DOHH2 (cell line): Measurements from ENCODE around the gene SOCS6.

ENCODE experiments used
- EZH2phosphoT487 ChIP-seq: fragments of 200-600 bp; sonication (generic); IDR thresholded peaks from 2 replicates; pipeline ENCODE4 v1.6.1; 2017; ENCODE audit warnings: borderline replicate concordance, mild to moderate bottlenecking, antibody characterized with exemption, low read length, moderate library complexity, mixed read lengths
- TF ChIP-seq, protein P1 (sequence below): fragments of 200-600 bp; sonication (generic); IDR thresholded peaks from one replicate; pipeline ENCODE4 v1.5.1; 2014; ENCODE audit warnings: antibody characterized with exemption, mild to moderate bottlenecking, low read depth, low read length; ENCODE audit not compliant: poor library complexity, severe bottlenecking

DNA sequence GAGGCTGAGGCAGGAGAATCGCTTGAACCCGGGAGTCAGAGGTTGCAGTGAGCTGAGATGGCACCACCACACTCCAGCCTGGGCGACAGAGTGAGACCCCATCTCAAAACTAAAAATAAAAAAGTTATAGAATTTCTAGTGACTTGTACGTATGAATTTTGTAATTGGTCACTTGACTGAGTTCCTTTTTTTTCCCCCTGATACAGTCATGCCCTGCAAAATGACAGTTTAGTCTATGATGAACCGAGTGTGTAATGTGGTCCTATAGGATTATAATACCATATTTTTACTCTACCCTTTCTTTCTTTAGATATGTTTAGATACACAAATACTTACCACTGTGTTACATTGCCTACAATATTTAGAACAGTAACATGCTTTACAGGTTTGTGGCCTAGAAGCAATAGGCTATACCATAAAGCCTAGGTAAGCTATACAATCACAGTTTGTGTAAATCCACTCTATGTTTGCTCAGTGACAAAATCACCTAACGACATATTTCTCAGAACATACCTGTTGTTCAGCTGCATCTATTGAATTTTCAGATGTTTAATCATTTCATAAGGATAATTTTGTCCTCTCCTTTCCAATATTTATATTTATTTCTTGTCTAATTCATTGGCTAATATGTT, 25.4 kb downstream of the SOCS6 start:
- TF ChIP-seq, protein P1, sequence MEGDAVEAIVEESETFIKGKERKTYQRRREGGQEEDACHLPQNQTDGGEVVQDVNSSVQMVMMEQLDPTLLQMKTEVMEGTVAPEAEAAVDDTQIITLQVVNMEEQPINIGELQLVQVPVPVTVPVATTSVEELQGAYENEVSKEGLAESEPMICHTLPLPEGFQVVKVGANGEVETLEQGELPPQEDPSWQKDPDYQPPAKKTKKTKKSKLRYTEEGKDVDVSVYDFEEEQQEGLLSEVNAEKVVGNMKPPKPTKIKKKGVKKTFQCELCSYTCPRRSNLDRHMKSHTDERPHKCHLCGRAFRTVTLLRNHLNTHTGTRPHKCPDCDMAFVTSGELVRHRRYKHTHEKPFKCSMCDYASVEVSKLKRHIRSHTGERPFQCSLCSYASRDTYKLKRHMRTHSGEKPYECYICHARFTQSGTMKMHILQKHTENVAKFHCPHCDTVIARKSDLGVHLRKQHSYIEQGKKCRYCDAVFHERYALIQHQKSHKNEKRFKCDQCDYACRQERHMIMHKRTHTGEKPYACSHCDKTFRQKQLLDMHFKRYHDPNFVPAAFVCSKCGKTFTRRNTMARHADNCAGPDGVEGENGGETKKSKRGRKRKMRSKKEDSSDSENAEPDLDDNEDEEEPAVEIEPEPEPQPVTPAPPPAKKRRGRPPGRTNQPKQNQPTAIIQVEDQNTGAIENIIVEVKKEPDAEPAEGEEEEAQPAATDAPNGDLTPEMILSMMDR, result no peak
- TF ChIP-seq EZH2phosphoT487, result no peak
